HG03565 (cell line): ENCODE results near the gene TBR1.

Experiments
- ATAC-seq: cut with Tn5 transposase; IDR thresholded peaks from one replicate; pipeline ENCODE4 v1.9.1; 2021; ENCODE audit warnings: mild to moderate bottlenecking, moderate library complexity; ENCODE audit not compliant: unreplicated experiment

The TBR1 gene

DNA sequence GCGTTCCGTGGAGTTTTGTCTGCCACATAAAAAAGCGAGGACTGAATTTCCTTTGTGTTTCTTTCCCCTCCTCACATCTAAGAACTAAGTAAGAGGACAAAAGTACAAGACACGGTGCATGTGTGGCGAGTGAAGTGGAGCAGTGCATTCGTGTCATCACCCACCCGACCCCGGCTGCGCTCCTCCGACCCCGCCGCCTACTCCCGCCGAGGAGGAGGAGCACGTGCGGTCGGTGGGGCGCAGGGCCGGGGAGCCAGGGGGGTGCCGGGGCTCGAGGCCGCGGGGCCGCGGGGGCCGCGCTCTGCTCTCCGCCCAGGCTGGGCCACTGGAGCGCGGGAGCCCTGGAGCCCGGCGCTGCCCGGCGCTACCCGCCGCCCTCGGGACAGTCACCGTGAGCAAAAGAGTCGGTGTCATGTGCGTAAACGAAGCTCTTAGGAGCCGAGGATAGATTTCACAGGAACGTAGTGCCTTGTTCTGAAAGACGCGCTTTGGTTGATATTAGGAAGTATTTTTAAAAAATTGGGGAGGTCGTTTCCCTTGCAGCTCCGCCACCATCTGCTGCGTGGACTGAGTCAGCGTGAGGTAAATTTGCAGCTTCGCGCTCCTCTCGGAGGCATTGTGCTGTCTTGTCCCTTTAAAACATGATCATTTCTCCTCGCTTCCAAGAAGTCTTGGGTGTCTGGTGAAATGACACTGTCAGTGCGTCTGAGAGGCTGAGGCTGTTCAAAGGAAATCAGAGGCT lies 11.0 kb downstream of the TBR1 start:
- no peak for ATAC-seq

DNA sequence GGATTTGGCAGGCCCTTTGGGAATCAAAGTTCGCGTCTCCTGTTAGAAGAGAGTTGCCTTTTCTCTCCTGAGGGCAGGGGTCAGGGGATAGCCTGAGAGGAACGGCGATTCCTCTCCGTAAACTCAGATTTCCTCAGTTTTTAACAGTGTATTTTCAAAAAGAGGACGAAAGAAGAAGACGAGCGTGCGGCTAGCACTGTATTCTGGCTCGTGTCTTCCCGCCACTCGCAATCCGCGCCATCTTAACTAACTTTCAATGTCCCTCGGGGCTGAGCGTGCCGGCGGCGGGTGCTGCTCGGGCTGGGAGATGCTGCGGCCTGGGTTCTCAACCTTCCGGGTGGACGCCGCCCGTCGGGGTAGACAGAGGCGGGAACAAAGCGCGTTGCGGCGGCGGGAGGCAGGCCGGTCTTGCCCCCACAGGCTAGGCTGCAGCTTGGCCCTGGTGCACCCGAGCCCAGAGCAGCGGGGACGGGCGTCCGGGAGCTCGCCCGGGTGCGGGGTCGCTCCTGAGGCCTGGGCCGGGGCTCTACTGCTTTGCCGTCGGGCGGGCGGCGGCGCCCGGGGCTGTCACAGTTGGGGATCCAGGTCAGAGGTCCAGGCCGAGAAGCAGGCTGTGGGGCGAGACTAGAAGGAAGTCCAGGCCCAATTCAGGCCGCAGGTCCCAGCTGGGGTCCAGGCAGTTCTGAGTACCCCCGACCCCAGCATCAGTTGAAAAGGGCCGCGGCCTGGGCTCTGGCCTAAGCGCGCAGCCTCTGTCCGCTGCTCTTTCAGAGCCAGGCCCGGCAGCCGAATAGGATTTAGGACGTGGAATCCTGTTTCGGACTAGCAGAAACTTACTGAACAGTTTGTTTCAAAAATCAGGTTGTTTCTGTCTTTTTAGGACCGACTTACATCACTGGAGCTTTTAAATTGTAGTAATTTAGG lies 11.8 kb downstream of the TBR1 start:
- ATAC-seq: no peak

GRCh38 chr2:161430386-161430785 lies 14.3 kb downstream of the TBR1 start:
- ATAC-seq: no peak

DNA sequence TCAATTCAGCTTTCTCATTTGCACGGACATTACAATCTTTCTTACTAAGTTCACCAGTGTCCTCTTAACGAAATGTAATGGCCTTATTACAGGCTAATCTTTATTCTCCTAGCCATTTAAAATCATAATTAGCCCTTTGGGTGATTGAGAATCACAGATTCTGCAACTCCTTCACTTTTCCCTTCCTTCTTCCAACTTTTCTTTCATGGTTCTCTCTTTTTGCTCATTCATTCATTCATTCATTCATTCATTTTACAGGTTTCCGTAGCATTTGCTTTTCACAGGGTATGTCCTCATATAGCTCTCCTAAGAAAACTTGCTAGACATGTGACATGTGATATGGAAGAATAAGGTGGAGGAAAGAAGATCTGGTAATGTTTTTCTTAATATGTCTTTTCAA lies 16.0 kb downstream of the TBR1 start:
- ATAC-seq: no peak

GRCh38 chr2:161434118-161434517 lies 18.0 kb downstream of the TBR1 start:
- ATAC-seq: no peak

- ATAC-seq: no peak
Measured at GRCh38 chr2:161436411-161436810, 20.3 kb downstream of the TBR1 start.

DNA sequence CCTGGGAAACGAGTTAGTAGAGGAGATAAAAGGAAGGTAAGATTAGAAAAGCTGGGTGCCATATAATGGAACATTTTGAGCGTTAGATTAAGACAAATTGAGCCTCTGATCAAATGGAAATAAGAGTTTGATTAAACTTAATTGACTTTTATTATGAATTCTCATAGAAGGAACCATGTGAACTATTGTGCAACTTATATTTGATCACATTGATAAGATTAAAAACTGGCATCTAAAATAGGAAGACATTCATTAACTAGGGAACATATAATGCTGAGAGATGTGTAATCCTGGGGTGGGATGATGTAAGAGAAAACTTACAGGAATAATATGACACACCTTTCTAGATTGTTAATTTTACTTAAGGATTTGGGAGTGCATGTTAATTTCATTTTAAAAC lies 22.5 kb downstream of the TBR1 start:
- no peak for ATAC-seq

GRCh38 chr2:161445097-161445496 lies 29.0 kb downstream of the TBR1 start:
- no peak for ATAC-seq

GRCh38 chr2:161448431-161448830 lies 32.3 kb downstream of the TBR1 start:
- ATAC-seq: no peak

DNA sequence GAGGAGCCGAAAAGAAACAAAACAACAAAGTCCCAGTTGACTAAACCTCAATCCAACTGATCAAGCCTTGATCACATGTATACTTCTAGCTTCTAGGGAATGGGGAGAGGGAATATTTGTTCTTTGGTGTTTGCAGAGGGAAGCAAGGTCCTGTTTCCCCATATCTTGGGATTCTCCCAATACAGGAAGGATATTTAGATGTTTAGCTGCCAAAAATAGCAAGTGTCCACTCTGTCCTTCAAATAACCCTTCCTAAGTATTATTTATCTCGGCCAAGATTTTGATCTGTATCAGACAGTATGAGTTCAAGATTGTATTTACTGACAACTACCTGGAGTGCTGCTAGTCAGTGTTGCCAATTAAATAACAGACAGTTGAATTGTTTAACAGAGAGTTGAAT lies 55.5 kb downstream of the TBR1 start:
- ATAC-seq: no peak

DNA sequence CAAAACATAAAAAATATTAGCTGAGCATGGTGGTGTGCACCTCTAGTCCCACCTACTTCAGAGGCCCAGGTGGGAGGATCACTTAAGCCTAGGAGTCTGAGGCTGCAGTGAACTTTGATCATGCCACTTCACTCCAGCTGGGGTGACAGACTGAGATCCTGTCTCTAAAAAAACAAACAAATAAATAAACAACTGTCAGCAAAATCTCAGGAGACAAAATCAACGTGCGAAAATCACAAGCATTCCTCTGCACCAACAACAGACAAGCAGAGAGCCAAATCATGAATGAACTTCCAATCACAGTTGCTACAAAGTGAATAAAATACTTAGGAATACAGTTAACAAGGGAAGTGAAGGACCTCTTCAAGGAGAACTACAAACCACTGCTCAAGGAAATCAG lies 58.8 kb downstream of the TBR1 start:
- no peak for ATAC-seq
